HG03521 (cell line): Measurements from ENCODE around the gene MPV17L.
"Not testable (repeated sequence)": the region's sequence is repeated elsewhere in the genome, so short reads cannot be mapped to it uniquely, and the experiment has no call there.

Experiments
- ATAC-seq: cut with Tn5 transposase; IDR thresholded peaks from one replicate; pipeline ENCODE4 v1.9.1; 2021; ENCODE audit warnings: mild to moderate bottlenecking, moderate library complexity; ENCODE audit not compliant: unreplicated experiment

MPV17L gene

GRCh38 chr16:15407756-15408155 lies 12.2 kb downstream of the MPV17L start:
- ATAC-seq = not testable (repeated sequence)

GRCh38 chr16:15409476-15409875 lies 13.9 kb downstream of the MPV17L start:
- not testable (repeated sequence) for ATAC-seq

- no peak for ATAC-seq
Observed at GRCh38 chr16:15415511-15415985, 20.0 kb downstream of the MPV17L start.

DNA sequence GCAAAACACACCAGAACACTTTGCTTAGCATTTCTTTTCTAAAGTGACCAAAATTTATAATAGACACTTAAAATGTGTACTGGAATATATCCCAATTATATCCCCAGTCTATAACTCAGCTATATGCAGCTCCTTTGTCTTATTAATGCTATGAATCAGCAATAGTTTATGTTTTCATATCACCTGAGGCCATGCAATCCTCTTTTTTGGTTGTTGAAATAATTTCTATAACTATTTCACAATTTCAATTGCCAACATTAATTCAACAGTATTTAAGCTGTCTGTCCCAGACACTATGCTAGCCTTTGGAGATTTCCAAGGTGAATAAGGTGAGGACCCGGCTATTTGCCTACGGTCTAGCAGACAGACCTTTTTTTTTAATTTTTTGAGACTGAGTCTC lies 21.6 kb downstream of the MPV17L start:
- no peak for ATAC-seq

GRCh38 chr16:15418206-15418605 lies 22.7 kb downstream of the MPV17L start:
- ATAC-seq = no peak

DNA sequence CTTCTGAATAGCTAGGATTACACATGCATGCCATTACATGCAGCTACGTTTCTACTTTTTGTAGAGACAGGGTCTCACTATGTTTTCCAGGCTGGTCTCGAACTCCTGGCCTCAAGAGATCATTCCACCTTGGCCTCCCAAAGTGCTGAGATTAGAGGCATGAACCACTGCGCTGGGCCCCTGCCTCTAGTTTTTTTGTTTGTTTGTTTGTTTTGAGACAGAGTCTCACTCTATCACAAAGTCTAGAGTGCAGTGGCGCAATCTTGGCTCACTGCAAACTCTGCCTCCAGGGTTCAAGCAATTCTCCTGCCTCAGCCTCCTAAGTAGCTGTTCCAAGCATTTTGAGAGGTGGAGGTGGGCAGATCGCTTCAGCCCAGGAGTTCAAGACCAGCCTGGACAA lies 26.1 kb downstream of the MPV17L start:
- not testable (repeated sequence) for ATAC-seq

GRCh38 chr16:15422222-15422621 lies 26.7 kb downstream of the MPV17L start:
- ATAC-seq = no peak

- no peak for ATAC-seq
Observed at GRCh38 chr16:15425861-15426260, 30.3 kb downstream of the MPV17L start.

DNA sequence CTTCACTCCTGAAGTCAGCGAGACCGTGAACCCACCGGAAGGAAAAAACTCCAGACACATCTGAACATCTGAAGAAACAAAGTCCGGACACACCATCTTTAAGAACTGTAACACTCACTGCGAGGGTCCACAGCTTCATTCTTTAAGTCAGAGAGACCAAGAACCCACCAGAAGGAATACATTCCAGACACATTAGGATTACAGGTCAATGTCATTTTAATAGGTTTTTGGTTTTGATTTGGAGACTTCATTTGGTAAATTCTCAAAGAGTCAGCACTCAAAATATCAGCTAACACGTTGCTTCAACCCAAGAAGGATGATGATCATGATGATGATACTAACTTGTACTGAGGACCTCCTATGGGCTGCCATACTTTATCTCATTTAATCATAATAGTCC lies 31.2 kb downstream of the MPV17L start:
- ATAC-seq = no peak

- no peak for ATAC-seq
Observed at GRCh38 chr16:15427648-15428239, 32.2 kb downstream of the MPV17L start.

DNA sequence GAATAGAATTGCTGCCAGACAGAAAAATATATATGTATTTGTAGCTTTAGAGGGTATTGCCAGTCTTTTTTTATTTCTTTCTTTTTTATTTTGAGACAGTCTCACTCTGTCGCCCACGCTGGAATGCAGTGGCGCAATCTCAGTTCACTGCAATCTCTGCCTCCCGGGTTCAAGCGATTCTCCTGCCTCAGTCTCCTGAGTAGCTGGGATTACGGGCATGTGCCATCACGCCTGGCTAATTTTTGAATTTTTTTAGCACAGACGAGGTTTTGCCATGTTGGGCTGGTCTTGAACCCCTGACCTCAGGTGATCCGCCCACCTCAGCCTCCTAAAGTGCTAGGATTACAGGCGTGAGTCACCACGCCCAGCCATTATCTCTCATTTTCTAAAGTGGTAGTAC lies 35.3 kb downstream of the MPV17L start:
- not testable (repeated sequence) for ATAC-seq

DNA sequence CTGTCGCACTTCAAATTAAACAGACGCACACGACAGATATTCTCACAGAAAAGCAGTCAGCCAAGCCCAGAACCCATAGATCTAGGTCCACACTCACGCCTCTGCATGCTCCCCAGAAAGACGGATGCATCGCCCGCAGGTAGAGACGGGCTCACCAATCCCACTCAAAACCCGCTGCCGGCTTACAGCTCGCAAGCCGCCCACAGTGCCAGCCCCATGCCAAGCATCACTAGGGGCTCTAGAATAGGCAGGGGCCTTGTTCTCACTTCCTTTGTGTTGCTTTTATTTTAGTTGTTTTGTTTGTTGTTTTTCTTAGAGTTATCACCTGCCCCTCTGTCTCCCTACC lies 38.5 kb downstream of the MPV17L start:
- ATAC-seq = no peak

- ATAC-seq = no peak
Observed at GRCh38 chr16:15434425-15435215, 39.1 kb downstream of the MPV17L start, which contains the start of gene BMERB1. TSS of gene BMERB1 (plus strand) at chr16:15434588. CDS start at chr16:15434654, 66 bp downstream.

DNA sequence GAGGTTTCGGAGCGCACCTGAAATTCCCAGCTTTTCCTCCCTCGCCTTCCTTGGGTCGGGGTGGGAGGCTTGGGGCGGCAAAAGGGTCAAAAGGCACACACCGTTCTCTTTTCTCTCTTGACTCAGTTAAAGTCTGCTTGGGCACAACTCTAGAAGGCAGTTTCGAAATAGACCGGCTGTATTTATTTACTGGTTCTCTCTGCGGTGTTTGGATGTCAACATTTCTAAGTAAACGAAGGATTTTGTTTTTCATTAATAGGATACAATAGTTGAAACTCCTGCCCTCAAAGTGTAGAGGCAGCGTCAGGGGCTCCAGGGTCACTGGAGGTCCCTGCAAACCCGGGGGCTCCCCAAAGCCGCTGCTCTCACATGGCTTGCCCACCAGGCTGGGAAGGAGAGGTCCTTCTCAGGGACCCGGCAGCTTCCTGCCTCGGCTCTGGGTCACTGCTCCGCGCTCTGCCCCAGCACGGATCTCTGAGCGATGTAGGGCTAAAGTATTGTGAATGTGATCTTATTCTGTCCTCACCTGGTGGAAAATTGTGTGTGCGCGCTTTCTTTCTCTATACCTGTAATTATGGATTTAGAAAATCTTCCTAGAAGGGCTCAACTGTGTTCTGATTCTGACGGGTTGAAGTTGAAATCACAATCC lies 39.8 kb downstream of the MPV17L start:
- no peak for ATAC-seq

- ATAC-seq = no peak
Observed at GRCh38 chr16:15439102-15439501, 43.5 kb downstream of the MPV17L start.

- ATAC-seq = no peak
Observed at GRCh38 chr16:15439521-15439920, 44.0 kb downstream of the MPV17L start.

DNA sequence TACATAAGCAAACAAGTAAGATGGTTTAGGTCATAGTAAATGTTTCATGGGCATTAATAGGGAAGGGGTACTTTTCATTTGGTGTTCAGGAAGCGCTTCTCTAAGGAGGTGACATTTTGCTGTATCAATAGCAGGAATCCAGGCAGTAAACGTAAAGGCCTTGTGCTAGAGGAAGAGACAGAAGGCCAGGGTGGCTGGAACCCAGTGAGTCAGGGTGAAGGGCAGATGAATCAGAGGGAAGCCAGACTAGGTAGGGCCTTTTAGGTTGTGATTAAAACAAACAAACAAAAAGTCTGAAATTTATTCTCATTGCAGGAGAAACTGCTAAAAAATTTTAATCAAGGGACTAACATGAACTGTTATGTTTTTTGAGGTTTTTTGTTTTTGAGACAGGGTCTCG lies 45.3 kb downstream of the MPV17L start:
- ATAC-seq = no peak

DNA sequence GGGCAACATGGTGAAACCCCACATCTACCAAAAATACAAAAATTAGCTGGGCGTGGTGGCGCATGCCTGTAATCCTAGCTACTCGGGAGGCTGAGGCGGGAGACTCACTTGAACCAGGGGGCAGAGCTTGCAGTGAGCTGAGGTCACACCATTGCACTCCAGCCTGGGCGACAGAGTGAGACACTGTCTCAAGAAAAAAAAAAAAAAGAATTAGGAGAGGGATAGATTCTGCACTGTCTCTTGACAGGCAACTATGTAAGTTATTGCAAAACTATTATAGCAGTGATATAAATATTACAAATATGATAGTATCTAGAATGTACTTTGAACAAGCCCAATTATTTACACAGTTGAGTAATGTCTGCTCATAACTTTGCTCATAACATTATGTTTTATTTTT lies 46.6 kb downstream of the MPV17L start:
- ATAC-seq = not testable (repeated sequence)

GRCh38 chr16:15443753-15444152 lies 48.2 kb downstream of the MPV17L start:
- ATAC-seq = no peak

- no peak for ATAC-seq
Observed at GRCh38 chr16:15444264-15444663, 48.7 kb downstream of the MPV17L start.

- ATAC-seq = no peak
Observed at GRCh38 chr16:15445450-15445849, 49.9 kb downstream of the MPV17L start.

GRCh38 chr16:15446901-15447300 lies 51.3 kb downstream of the MPV17L start:
- no peak for ATAC-seq
